Rectal smooth muscle tissue (tissue), 1 donor: ENCODE results near the gene ZFP91.
A peak's percentile ranks its signal among the peaks of the same experiment; 100 is the strongest.

ENCODE experiments used
- H3K27ac ChIP-seq: one replicate; pipeline ENCODE4 v1.7.0; 2013; ENCODE audit warnings: low read depth, low read length, inconsistent platforms
- H3K27me3 ChIP-seq: one replicate; pipeline ENCODE4 v1.7.0; 2013; ENCODE audit warnings: low read length; ENCODE audit not compliant: control insufficient read depth, insufficient read depth
- H3K36me3 ChIP-seq: one replicate; pipeline ENCODE4 v1.7.0; 2013; ENCODE audit warnings: low read length; ENCODE audit not compliant: control insufficient read depth, insufficient read depth
- H3K4me1 ChIP-seq: one replicate; pipeline ENCODE4 v1.7.0; 2013; ENCODE audit warnings: low read length; ENCODE audit not compliant: control insufficient read depth, insufficient read depth
- H3K4me3 ChIP-seq: one replicate; pipeline ENCODE4 v1.7.0; 2013; ENCODE audit warnings: low read length
- H3K9ac ChIP-seq: one replicate; pipeline ENCODE4 v1.7.0; 2013; ENCODE audit warnings: low read length

ZFP91 gene

GRCh38 chr11:58574881-58575280, 4.0 kb upstream of the ZFP91 start:
- Histone ChIP-seq H3K27me3 (no peaks in the 10 kb centered on the region), H3K4me3 (peak overlapping the region; percentile 49), H3K4me1 (peaks cover 8% of the 10 kb centered on the region), H3K27ac (no peak overlapping the region), H3K36me3 (peaks cover 3% of the 10 kb centered on the region), H3K9ac (no peak overlapping the region)

- no peak within 1 kb of the TSS for H3K9ac ChIP-seq
- peaks cover 14% of the 10 kb centered on the region for H3K4me1 ChIP-seq
- peak within 1 kb of the TSS; percentile 95 for H3K4me3 ChIP-seq
- H3K27me3 ChIP-seq = no peaks in the 10 kb centered on the region
- peaks cover 3% of the 10 kb centered on the region for H3K36me3 ChIP-seq
- H3K27ac ChIP-seq = peak within 1 kb of the TSS; percentile 54
Observed at GRCh38 chr11:58575377-58576020, 3.4 kb upstream of the ZFP91 start, which contains the start of gene LPXN. Gene LPXN (minus strand): TSS chr11:58575856. CDS start chr11:58575772, 84 bp downstream.

- H3K4me1 ChIP-seq = peaks cover 22% of the 10 kb centered on the region
- peaks cover 3% of the 10 kb centered on the region for H3K36me3 ChIP-seq
- H3K27ac ChIP-seq = peak overlapping the region; percentile 99
- no peaks in the 10 kb centered on the region for H3K27me3 ChIP-seq
- H3K9ac ChIP-seq = peak overlapping the region; percentile 99
- H3K4me3 ChIP-seq = peak overlapping the region; percentile 95
Observed at GRCh38 chr11:58576887-58577471, 1.9 kb upstream of the ZFP91 start.

GRCh38 chr11:58577555-58578135, 1.2 kb upstream of the ZFP91 start:
- Histone ChIP-seq H3K36me3 (peaks cover 3% of the 10 kb centered on the region), H3K4me1 (peaks cover 23% of the 10 kb centered on the region), H3K9ac (peak overlapping the region; percentile 99), H3K4me3 (peak overlapping the region; percentile 95), H3K27me3 (no peaks in the 10 kb centered on the region), H3K27ac (peak overlapping the region; percentile 99)

- peaks cover 26% of the 10 kb centered on the region for H3K4me1 ChIP-seq
- peak overlapping the region; percentile 99 for H3K9ac ChIP-seq
- peaks cover 3% of the 10 kb centered on the region for H3K36me3 ChIP-seq
- H3K4me3 ChIP-seq = peak overlapping the region; percentile 95
- H3K27me3 ChIP-seq = no peaks in the 10 kb centered on the region
- H3K27ac ChIP-seq = peak overlapping the region; percentile 99
Observed at GRCh38 chr11:58578136-58578634, 678 bp upstream of the ZFP91 start.

GRCh38 chr11:58579192-58580129, 598 bp downstream of the ZFP91 start:
- Histone ChIP-seq H3K4me1 (peaks cover 23% of the 10 kb centered on the region), H3K27me3 (no peaks in the 10 kb centered on the region), H3K4me3 (peak overlapping the region; percentile 96), H3K27ac (peak overlapping the region; percentile 99), H3K36me3 (peaks cover 3% of the 10 kb centered on the region), H3K9ac (peak overlapping the region; percentile 86)

- Histone ChIP-seq H3K36me3 (peaks cover 3% of the 10 kb centered on the region), H3K9ac (no peak overlapping the region), H3K4me1 (peaks cover 23% of the 10 kb centered on the region), H3K4me3 (peak overlapping the region; percentile 96), H3K27me3 (no peaks in the 10 kb centered on the region), H3K27ac (peak overlapping the region; percentile 99)
Observed at GRCh38 chr11:58580311-58580710, 1.4 kb downstream of the ZFP91 start.

GRCh38 chr11:58582437-58582836, 3.6 kb downstream of the ZFP91 start:
- Histone ChIP-seq H3K27ac (no peak overlapping the region), H3K27me3 (no peaks in the 10 kb centered on the region), H3K9ac (no peak overlapping the region), H3K4me1 (peaks cover 20% of the 10 kb centered on the region), H3K4me3 (no peak overlapping the region), H3K36me3 (peaks cover 3% of the 10 kb centered on the region)

- no peak overlapping the region for H3K27ac ChIP-seq
- H3K36me3 ChIP-seq = no peaks in the 10 kb centered on the region
- H3K4me1 ChIP-seq = peaks cover 5% of the 10 kb centered on the region
- H3K27me3 ChIP-seq = no peaks in the 10 kb centered on the region
- H3K9ac ChIP-seq = no peak overlapping the region
- no peak overlapping the region for H3K4me3 ChIP-seq
Observed at GRCh38 chr11:58586998-58587397, 8.1 kb downstream of the ZFP91 start.

- no peak overlapping the region for H3K9ac ChIP-seq
- H3K36me3 ChIP-seq = no peaks in the 10 kb centered on the region
- no peak overlapping the region for H3K27ac ChIP-seq
- no peak overlapping the region for H3K4me3 ChIP-seq
- peaks cover 3% of the 10 kb centered on the region for H3K4me1 ChIP-seq
- H3K27me3 ChIP-seq = no peaks in the 10 kb centered on the region
Observed at GRCh38 chr11:58591659-58592058, 12.8 kb downstream of the ZFP91 start.

GRCh38 chr11:58592760-58593472, 14.1 kb downstream of the ZFP91 start:
- peaks cover 3% of the 10 kb centered on the region for H3K4me1 ChIP-seq
- H3K36me3 ChIP-seq = no peaks in the 10 kb centered on the region
- no peak overlapping the region for H3K27ac ChIP-seq
- no peaks in the 10 kb centered on the region for H3K27me3 ChIP-seq
- no peak overlapping the region for H3K9ac ChIP-seq
- no peak overlapping the region for H3K4me3 ChIP-seq
